ENCODE measurements around the gene ABAT. TPM values are rescaled to one million over a fixed set of nuclear protein-coding genes. Genes with fewer than 3 reads are reported as not detected.

Gene ABAT
- total RNA-seq, 2 donors from 2014 or later, result 9.8 to 14.9 TPM

DNA sequence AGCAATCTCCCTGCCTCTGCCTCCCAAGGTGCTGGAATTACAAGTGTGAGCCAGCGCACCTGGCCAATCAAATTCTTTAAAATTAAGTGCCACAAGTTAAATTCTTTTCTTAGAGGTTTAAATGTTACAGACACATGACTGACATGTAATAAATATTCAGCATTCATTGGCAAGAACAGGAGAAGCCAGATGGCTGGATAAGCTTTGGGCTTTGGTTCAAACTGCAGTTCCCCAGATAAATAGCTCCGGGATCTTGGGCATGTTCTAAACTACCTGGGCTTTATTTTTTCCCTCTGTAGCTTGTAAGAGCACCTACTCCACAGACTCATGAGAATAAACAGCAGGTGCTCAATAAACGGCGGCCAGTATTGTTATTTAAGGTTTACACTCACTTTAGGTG, 34.1 kb downstream of the ABAT start:
- H3K27me3 ChIP-seq, result no peaks in the 10 kb centered on the region
- H3K4me3 ChIP-seq, result no peak overlapping the region
- H3K27ac ChIP-seq, result no peak overlapping the region
- DNase-seq (ENCODE audit: low spot score), result no peak
- no peaks in the 10 kb centered on the region for H3K36me3 ChIP-seq
- H3K9me3 ChIP-seq, result no peaks in the 10 kb centered on the region
- TF ChIP-seq CTCF (IDR thresholded peaks at IDR 0.05), result no peak
- H3K4me1 ChIP-seq, result no peaks in the 10 kb centered on the region

- no peaks in the 10 kb centered on the region for H3K9me3 ChIP-seq
- no peak overlapping the region for H3K4me3 ChIP-seq
- no peak for TF ChIP-seq CTCF (IDR thresholded peaks at IDR 0.05)
- DNase-seq (ENCODE audit: low spot score), result no peak
- no peaks in the 10 kb centered on the region for H3K36me3 ChIP-seq
- no peaks in the 10 kb centered on the region for H3K27me3 ChIP-seq
- no peak overlapping the region for H3K27ac ChIP-seq
- peaks cover 0 to 4% of the 10 kb centered on the region in 2 donors for H3K4me1 ChIP-seq
Observed at GRCh38 chr16:8712589-8713361, 38.4 kb downstream of the ABAT start.

GRCh38 chr16:8713635-8714172, 39.3 kb downstream of the ABAT start:
- H3K36me3 ChIP-seq, result no peaks in the 10 kb centered on the region
- no peak overlapping the region for H3K27ac ChIP-seq
- DNase-seq (ENCODE audit: low spot score), result no peak
- no peak overlapping the region for H3K4me3 ChIP-seq
- peaks cover 0 to 8% of the 10 kb centered on the region in 2 donors for H3K4me1 ChIP-seq
- no peaks in the 10 kb centered on the region for H3K9me3 ChIP-seq
- TF ChIP-seq CTCF (IDR thresholded peaks at IDR 0.05), result no peak
- no peaks in the 10 kb centered on the region for H3K27me3 ChIP-seq

GRCh38 chr16:8714174-8714573, 39.8 kb downstream of the ABAT start:
- Histone ChIP-seq H3K4me3 (no peak overlapping the region), H3K9me3 (no peaks in the 10 kb centered on the region), H3K27me3 (no peaks in the 10 kb centered on the region), H3K27ac (no peak overlapping the region), H3K36me3 (no peaks in the 10 kb centered on the region), H3K4me1 (peaks cover 0 to 11% of the 10 kb centered on the region in 2 donors)
- DNase-seq (ENCODE audit: low spot score), result no peak
- TF ChIP-seq CTCF (IDR thresholded peaks at IDR 0.05), result no peak

DNA sequence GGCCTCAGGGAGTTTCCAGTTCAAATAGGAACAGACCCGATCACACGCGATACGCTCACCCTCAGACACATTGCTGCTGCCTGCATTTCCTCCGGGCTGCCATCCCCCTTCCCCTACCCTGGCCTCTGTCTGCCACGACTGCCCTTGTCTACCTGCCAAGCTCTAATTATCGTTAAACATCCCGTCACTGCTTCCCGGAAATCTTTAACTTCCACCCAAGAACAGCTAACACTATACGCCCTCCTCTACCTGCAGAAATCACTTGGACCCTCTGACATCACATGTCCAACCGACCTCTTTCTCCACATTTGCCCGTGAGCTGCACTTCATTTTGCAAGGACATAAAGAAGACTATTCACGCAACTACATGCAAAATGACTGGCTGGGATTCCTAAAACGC, 40.4 kb downstream of the ABAT start:
- no peak for DNase-seq (ENCODE audit: low spot score)
- no peaks in the 10 kb centered on the region for H3K9me3 ChIP-seq
- no peak overlapping the region for H3K4me3 ChIP-seq
- peaks cover 0 to 11% of the 10 kb centered on the region in 2 donors for H3K4me1 ChIP-seq
- no peak for TF ChIP-seq CTCF (IDR thresholded peaks at IDR 0.05)
- H3K27me3 ChIP-seq, result no peaks in the 10 kb centered on the region
- no peaks in the 10 kb centered on the region for H3K36me3 ChIP-seq
- H3K27ac ChIP-seq, result no peak overlapping the region

Measured in right atrium auricular region (tissue), 2 donors.